Peyer's patch (tissue), 4 donors: Measurements from ENCODE around the gene DNAJB8. TPM values are rescaled to one million over a fixed set of nuclear protein-coding genes. Genes with fewer than 3 reads are reported as not detected.

ENCODE experiments used
- DNase-seq, 3 donors: peaks; one replicate each; pipeline ENCODE4 v3.0.0-alpha.2; 2017 to 2019
- H3K27ac ChIP-seq, 4 donors: fragments of 200-600 bp; sonication (generic); one replicate each; pipeline ENCODE4 v1.5.1; 2016 to 2019
- H3K27me3 ChIP-seq, 2 donors: fragments of 200-600 bp; sonication (generic); one replicate each; pipeline ENCODE4 v1.5.1; 2019
- H3K36me3 ChIP-seq, 3 donors: fragments of 200-600 bp; sonication (generic); one replicate each; pipeline ENCODE4 v1.5.1; 2016 to 2019
- H3K4me1 ChIP-seq, 4 donors: fragments of 200-600 bp; sonication (generic); one replicate each; pipeline ENCODE4 v1.5.1; 2016 to 2019
- H3K4me3 ChIP-seq, 4 donors: fragments of 200-600 bp; sonication (generic); 1 replicate in 3 of 4; 2 replicates in 1 of 4; pipeline ENCODE4 v1.5.1; 2016 to 2019; ENCODE audit warnings: mild to moderate bottlenecking in 1 of 4
- H3K9me3 ChIP-seq, 4 donors: fragments of 200-600 bp; sonication (generic); one replicate each; pipeline ENCODE4 v1.5.1; 2016 to 2019; ENCODE audit warnings: mild to moderate bottlenecking in 1 of 4
- POLR2A ChIP-seq, 2 donors: fragments of 450-650 bp; IDR thresholded peaks; one replicate each; pipeline ENCODE4 v1.5.1; 2017; ENCODE audit warnings: antibody characterized with exemption in 2 of 2, mild to moderate bottlenecking in 2 of 2, moderate library complexity in 2 of 2
- total RNA-seq, 4 donors: library from RNA; depleted of rRNA; stranded (reverse); fragments of >200 nt; gene quantifications; one replicate each; pipeline ENCODE4 v1.1.0, GENCODE V29; 2016
- TF ChIP-seq, protein P1 (sequence below), 6 experiments: fragments of 450-650 bp in 4 of 6; fragments of 200-600 bp in 2 of 6; sonication (generic) in 1 of 6; IDR thresholded peaks; one replicate each; pipeline ENCODE4 v1.5.1; 2017 to 2019; ENCODE audit warnings: antibody characterized with exemption in 6 of 6, mild to moderate bottlenecking in 3 of 6, moderate library complexity in 1 of 6

DNAJB8 gene
- total RNA-seq, 4 donors from 2014 or later, result not detected

DNA sequence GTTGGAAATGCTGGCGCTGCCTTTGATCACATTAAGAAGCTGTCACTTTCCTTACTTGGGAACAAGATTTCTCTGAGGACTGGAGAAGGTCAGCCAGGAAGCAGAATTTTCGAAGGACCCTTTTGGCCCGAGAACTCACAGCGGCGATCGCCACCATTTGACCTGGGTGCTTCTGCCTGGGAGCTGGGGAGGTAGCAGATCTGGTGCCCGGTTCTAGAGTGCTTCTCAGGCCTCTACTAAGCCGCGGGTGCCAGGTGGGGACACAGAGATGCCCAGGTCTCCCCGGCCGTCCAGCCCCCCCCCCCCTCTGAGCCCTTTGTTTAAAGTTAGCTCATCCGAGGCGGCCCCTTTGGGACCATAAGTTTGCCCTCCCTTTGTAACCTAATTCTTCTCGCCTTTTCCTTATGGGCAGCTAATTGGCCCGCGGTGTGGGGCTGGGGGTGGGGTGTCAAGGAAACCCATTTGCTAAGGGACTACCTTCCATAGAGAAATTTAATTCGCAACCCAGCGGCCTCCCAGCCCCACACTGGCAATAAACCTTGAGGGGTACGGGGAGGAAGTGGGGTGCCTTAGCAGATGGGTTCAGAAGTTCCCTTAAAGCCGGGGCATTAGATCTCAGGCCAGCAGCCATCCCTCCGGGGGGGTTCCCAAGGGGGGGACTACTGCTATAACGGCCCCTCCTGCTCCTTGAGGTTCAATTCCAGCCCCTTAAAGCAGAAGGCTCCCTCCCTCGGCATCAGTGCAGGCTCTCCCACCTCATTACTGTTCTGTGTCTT lies 24.4 kb upstream of the DNAJB8 start:
- peak in 2 of 3 donors; percentile 30 to 51 for DNase-seq
- no peak for TF ChIP-seq POLR2A (IDR thresholded peaks at IDR 0.05)
- TF ChIP-seq, protein P1, sequence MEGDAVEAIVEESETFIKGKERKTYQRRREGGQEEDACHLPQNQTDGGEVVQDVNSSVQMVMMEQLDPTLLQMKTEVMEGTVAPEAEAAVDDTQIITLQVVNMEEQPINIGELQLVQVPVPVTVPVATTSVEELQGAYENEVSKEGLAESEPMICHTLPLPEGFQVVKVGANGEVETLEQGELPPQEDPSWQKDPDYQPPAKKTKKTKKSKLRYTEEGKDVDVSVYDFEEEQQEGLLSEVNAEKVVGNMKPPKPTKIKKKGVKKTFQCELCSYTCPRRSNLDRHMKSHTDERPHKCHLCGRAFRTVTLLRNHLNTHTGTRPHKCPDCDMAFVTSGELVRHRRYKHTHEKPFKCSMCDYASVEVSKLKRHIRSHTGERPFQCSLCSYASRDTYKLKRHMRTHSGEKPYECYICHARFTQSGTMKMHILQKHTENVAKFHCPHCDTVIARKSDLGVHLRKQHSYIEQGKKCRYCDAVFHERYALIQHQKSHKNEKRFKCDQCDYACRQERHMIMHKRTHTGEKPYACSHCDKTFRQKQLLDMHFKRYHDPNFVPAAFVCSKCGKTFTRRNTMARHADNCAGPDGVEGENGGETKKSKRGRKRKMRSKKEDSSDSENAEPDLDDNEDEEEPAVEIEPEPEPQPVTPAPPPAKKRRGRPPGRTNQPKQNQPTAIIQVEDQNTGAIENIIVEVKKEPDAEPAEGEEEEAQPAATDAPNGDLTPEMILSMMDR (IDR thresholded peaks at IDR 0.05), result no peak
- H3K4me3 ChIP-seq, result peak overlapping the region in 1 of 4 donors; percentile 60
- H3K36me3 ChIP-seq, result no peaks in the 10 kb centered on the region
- H3K4me1 ChIP-seq, result peaks cover 0 to 60% (median 29%) of the 10 kb centered on the region in 4 donors
- H3K9me3 ChIP-seq, result no peaks in the 10 kb centered on the region
- H3K27ac ChIP-seq, result peak overlapping the region in 1 of 4 donors; percentile 8
- H3K27me3 ChIP-seq, result peaks cover 0 to 77% of the 10 kb centered on the region in 2 donors

DNA sequence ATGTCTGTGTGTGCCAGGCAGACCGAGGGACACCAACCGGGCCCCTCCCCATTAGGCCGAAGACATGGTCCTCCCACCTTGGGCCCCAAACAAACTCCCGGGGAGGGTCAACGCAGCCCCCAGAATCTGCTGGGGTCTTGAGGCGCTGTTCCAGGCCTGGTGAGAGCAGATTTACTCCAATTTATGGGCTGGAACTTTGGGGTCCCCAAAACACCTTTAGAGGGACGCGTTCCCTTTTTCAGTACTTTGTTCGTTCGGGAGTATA lies 23.9 kb upstream of the DNAJB8 start:
- Histone ChIP-seq H3K27ac (peak overlapping the region in 1 of 4 donors; percentile 8), H3K27me3 (peaks cover 0 to 82% of the 10 kb centered on the region in 2 donors), H3K9me3 (no peaks in the 10 kb centered on the region), H3K4me1 (peaks cover 0 to 60% (median 29%) of the 10 kb centered on the region in 4 donors), H3K36me3 (no peaks in the 10 kb centered on the region), H3K4me3 (peak overlapping the region in 2 of 4 donors; percentile 53 to 60)
- no peak for DNase-seq
- no peak for TF ChIP-seq POLR2A (IDR thresholded peaks at IDR 0.05)
- TF ChIP-seq, protein P1 (IDR thresholded peaks at IDR 0.05), result no peak

DNA sequence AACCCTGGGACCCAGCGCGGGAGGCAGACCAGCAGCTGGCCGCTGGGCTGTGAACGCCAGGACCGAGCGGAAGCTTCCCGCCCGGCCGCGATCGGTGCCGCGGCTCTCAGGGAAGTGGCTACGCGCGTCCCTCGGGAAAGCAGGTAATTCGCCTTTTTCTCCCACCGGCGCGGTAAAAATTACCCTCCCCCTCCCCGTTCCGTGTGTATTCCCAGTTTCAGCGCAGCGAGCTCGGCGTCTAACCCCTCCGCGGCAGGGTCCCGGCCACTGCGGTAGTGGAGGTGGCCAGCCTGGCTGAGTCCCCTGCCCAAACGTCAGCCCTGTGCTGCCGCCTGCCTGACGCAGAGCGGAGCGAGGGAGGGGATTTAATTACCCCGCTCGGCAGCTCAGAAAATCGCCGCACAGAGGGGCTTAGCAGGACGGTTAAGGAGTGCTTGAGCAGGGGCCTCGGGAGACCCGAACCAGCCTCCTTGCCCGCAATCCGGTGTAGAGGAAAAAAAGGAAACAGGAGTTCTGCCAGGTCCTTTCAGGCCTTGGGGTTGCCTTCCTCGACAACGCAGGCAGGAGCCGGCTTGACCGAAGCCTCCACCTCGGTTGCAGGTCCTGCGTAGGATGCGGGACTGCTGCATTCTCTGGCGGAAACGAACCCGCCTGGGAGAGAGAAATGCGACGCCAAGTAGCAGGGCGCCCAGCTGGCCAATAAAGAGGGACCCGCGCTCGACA lies 23.4 kb upstream of the DNAJB8 start:
- Histone ChIP-seq H3K27me3 (peaks cover 0 to 87% of the 10 kb centered on the region in 2 donors), H3K27ac (peak overlapping the region; percentile 14 to 77 (median 60))
- peak in 2 of 3 donors; percentile 44 to 53 for DNase-seq

DNA sequence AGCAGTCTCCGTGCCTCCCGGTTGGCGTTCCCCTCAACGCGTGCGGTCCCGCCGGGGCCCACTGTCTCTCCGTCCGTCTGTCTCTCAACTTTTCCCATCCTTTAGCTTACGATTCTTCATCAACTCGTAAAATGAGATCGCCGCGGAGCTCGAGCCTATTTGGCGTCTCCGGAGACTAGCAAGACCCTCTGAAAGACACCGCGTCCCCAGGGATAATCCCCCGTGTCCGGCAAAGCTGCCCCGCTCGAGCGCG lies 22.9 kb upstream of the DNAJB8 start:
- peaks cover 0 to 92% of the 10 kb centered on the region in 2 donors for H3K27me3 ChIP-seq
- peak overlapping the region; percentile 14 to 77 (median 60) for H3K27ac ChIP-seq
- peak overlapping the region; percentile 31 to 60 (median 54) for H3K4me3 ChIP-seq
- TF ChIP-seq, protein P1 (IDR thresholded peaks at IDR 0.05), result no peak
- no peak for TF ChIP-seq POLR2A (IDR thresholded peaks at IDR 0.05)
- no peaks in the 10 kb centered on the region for H3K36me3 ChIP-seq
- peak in 2 of 3 donors; percentile 41 to 53 for DNase-seq
- no peaks in the 10 kb centered on the region for H3K9me3 ChIP-seq
- peaks cover 0 to 60% (median 29%) of the 10 kb centered on the region in 4 donors for H3K4me1 ChIP-seq

More for the DNA sequence above, 23.4 kb upstream of the DNAJB8 start:
- Histone ChIP-seq H3K4me1 (peaks cover 0 to 60% (median 29%) of the 10 kb centered on the region in 4 donors), H3K36me3 (no peaks in the 10 kb centered on the region), H3K4me3 (peak overlapping the region; percentile 31 to 60 (median 54)), H3K9me3 (no peaks in the 10 kb centered on the region)
- TF ChIP-seq, protein P1 (IDR thresholded peaks at IDR 0.05), result no peak

DNA sequence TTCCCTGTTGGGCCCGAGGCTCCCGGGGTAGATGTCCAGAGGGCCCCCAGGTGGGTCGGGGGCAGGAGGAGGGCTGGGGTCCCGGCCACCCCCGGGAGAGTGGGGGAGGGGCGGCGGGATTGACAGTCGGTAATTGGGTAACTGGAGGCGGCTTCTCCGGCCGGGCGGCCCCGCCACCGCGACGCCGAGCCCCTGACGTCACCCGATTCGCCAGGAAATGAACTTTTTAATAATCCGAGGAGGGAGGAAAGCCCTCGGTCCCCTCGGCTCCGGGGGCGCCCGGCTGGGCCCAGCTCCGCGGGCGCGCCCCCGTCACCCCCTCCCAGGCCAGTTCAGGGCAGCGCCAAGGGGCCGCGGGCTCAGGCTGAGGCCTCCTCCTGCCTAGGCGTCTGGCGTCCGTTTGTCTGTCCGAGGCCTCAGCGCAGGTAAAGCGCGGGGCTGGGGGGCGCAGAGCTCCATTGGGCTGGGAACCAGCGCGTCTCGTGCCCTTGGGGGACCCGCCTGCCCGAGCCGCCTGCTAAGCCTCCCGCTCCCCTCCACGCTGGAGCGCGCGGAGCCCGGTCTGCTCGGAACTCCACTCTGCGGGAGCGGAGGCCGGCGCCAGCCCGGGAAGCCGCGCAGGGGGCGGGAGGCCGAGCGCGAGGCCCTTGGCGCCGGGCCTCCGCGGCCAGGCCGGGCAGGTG lies 22.4 kb upstream of the DNAJB8 start:
- H3K27me3 ChIP-seq, result peaks cover 0 to 94% of the 10 kb centered on the region in 2 donors
- no peaks in the 10 kb centered on the region for H3K36me3 ChIP-seq
- H3K4me3 ChIP-seq, result peak overlapping the region; percentile 31 to 60 (median 54)
- no peaks in the 10 kb centered on the region for H3K9me3 ChIP-seq
- peak overlapping the region; percentile 36 to 77 (median 60) for H3K27ac ChIP-seq
- H3K4me1 ChIP-seq, result peaks cover 0 to 60% (median 29%) of the 10 kb centered on the region in 4 donors
- DNase-seq, result peak in 2 of 3 donors; percentile 49 to 52
- TF ChIP-seq, protein P1 (IDR thresholded peaks at IDR 0.05), result no peak
- no peak for TF ChIP-seq POLR2A (IDR thresholded peaks at IDR 0.05)
